ENCODE measurements around the gene ERMAP.
"Not testable (repeated sequence)": the region's sequence is repeated elsewhere in the genome, so short reads cannot be mapped to it uniquely, and the experiment has no call there.

ERMAP gene

GRCh38 chr1:42846257-42847110, 29.6 kb downstream of the ERMAP start, which contains the start of gene ZNF691:
TSS of gene ZNF691 (plus strand) at chr1:42846613. CDS start at chr1:42849659, 3,046 bp downstream.
- DNase-seq = peak; percentile 95 to 96

- no peak for DNase-seq
These were observed 30.2 kb downstream of the ERMAP start for GRCh38 chr1:42847111-42847595.

- no peak for DNase-seq
These were observed 31.0 kb downstream of the ERMAP start for GRCh38 chr1:42847721-42848460.

- DNase-seq = no peak
These were observed 32.1 kb downstream of the ERMAP start for GRCh38 chr1:42848823-42849537.

- DNase-seq = no peak
These were observed 33.0 kb downstream of the ERMAP start for GRCh38 chr1:42849944-42850343.

- DNase-seq = no peak
These were observed 34.5 kb downstream of the ERMAP start for GRCh38 chr1:42851420-42851819.

GRCh38 chr1:42851960-42852607, 35.2 kb downstream of the ERMAP start:
- no peak for DNase-seq

GRCh38 chr1:42852608-42852980, 35.7 kb downstream of the ERMAP start:
- no peak for DNase-seq

- no peak for DNase-seq
These were observed 36.4 kb downstream of the ERMAP start for GRCh38 chr1:42853116-42853884.

- not testable (repeated sequence) for DNase-seq
These were observed 39.6 kb downstream of the ERMAP start for GRCh38 chr1:42856554-42856953.

GRCh38 chr1:42859366-42859765, 42.4 kb downstream of the ERMAP start:
- not testable (repeated sequence) for DNase-seq

GRCh38 chr1:42860339-42861013, 43.6 kb downstream of the ERMAP start:
- peak in 1 of 2 donors; percentile 16 for DNase-seq

- no peak for DNase-seq
These were observed 44.1 kb downstream of the ERMAP start for GRCh38 chr1:42861014-42861399.

GRCh38 chr1:42866549-42866948, 49.6 kb downstream of the ERMAP start:
- no peak for DNase-seq

GRCh38 chr1:42868466-42868865, 51.5 kb downstream of the ERMAP start:
- not testable (repeated sequence) for DNase-seq

GRCh38 chr1:42869254-42869653, 52.3 kb downstream of the ERMAP start:
- not testable (repeated sequence) for DNase-seq

GRCh38 chr1:42869751-42870150, 52.8 kb downstream of the ERMAP start:
- DNase-seq = not testable (repeated sequence)

GRCh38 chr1:42873108-42873507, 56.2 kb downstream of the ERMAP start:
- not testable (repeated sequence) for DNase-seq

GRCh38 chr1:42873670-42874069, 56.7 kb downstream of the ERMAP start:
- DNase-seq = no peak

GRCh38 chr1:42876009-42876408, 59.1 kb downstream of the ERMAP start:
- no peak for DNase-seq

- DNase-seq = no peak
These were observed 60.5 kb downstream of the ERMAP start for GRCh38 chr1:42877380-42877779.
